H9 (cell line): ENCODE data around the gene SCP2. TPM values are rescaled to one million over a fixed set of nuclear protein-coding genes. Genes with fewer than 3 reads are reported as not detected.

Source experiments
- DNase-seq: peaks from one replicate; pipeline ENCODE4 v3.0.0-alpha.2; 2017
- H2AFZ ChIP-seq: one replicate; pipeline ENCODE4 v1.6.1; 2013; ENCODE audit warnings: mild to moderate bottlenecking, low read length, control low read depth, moderate library complexity
- H2AK5ac ChIP-seq: 2 replicates; pipeline ENCODE4 v1.6.1; 2013; ENCODE audit warnings: low read length, control low read depth, mixed read lengths; ENCODE audit not compliant: insufficient read length
- H2BK120ac ChIP-seq: one replicate; pipeline ENCODE4 v1.6.1; 2013; ENCODE audit warnings: low read depth, mild to moderate bottlenecking, low read length, control low read depth, inconsistent platforms; ENCODE audit not compliant: poor library complexity, severe bottlenecking
- H2BK12ac ChIP-seq: 2 replicates; pipeline ENCODE4 v1.6.1; 2013; ENCODE audit warnings: low read length, control low read depth, mixed read lengths, low read depth; ENCODE audit not compliant: insufficient read length
- H2BK15ac ChIP-seq: 2 replicates; pipeline ENCODE4 v1.6.1; 2013; ENCODE audit warnings: low read depth, low read length, control low read depth
- H2BK20ac ChIP-seq: one replicate; pipeline ENCODE4 v1.6.1; 2013; ENCODE audit warnings: low read depth, mild to moderate bottlenecking, low read length, control low read depth, inconsistent platforms; ENCODE audit not compliant: poor library complexity, severe bottlenecking
- H2BK5ac ChIP-seq: 2 replicates; pipeline ENCODE4 v1.6.1; 2013; ENCODE audit warnings: low read length, control low read depth, mixed read lengths; ENCODE audit not compliant: insufficient read length
- H3K14ac ChIP-seq: 2 replicates; pipeline ENCODE4 v1.6.1; 2013; ENCODE audit warnings: low read length, control low read depth; ENCODE audit not compliant: insufficient read depth
- H3K18ac ChIP-seq: 2 replicates; pipeline ENCODE4 v1.6.1; 2013; ENCODE audit warnings: low read depth, mild to moderate bottlenecking, mixed read lengths, low read length, control low read depth; ENCODE audit not compliant: insufficient read length
- H3K23ac ChIP-seq: 2 replicates; pipeline ENCODE4 v1.6.1; 2013; ENCODE audit warnings: low read length, control low read depth, mixed read lengths, low read depth; ENCODE audit not compliant: insufficient read length
- H3K23me2 ChIP-seq: 2 replicates; pipeline ENCODE4 v1.6.1; 2013; ENCODE audit warnings: low read depth, mild to moderate bottlenecking, mixed read lengths, low read length, control low read depth; ENCODE audit not compliant: insufficient read length, poor library complexity, severe bottlenecking
- H3K27ac ChIP-seq: 2 replicates; pipeline ENCODE4 v1.5.1; 2013; ENCODE audit warnings: low read length, control low read depth, mixed read lengths, low read depth; ENCODE audit not compliant: insufficient read length
- H3K27me3 ChIP-seq: 2 replicates; pipeline ENCODE4 v1.6.1; 2013; ENCODE audit warnings: low read length, control low read depth, inconsistent platforms; ENCODE audit not compliant: insufficient read depth
- H3K4ac ChIP-seq: 2 replicates; pipeline ENCODE4 v1.6.1; 2013; ENCODE audit warnings: low read depth, mild to moderate bottlenecking, control low read depth, inconsistent platforms, low read length, moderate library complexity
- H3K4me1 ChIP-seq: 2 replicates; pipeline ENCODE4 v1.6.1; 2013; ENCODE audit warnings: low read length, control low read depth, inconsistent platforms; ENCODE audit not compliant: insufficient read depth
- H3K4me2 ChIP-seq: 2 replicates; pipeline ENCODE4 v1.6.1; 2013; ENCODE audit warnings: low read length, control low read depth, mixed read lengths; ENCODE audit not compliant: insufficient read length, insufficient read depth
- H3K56ac ChIP-seq: 2 replicates; pipeline ENCODE4 v1.6.1; 2013; ENCODE audit warnings: low read depth, mild to moderate bottlenecking, mixed read lengths, low read length, control low read depth; ENCODE audit not compliant: insufficient read length
- H3K79me1 ChIP-seq: 2 replicates; pipeline ENCODE4 v1.6.1; 2013; ENCODE audit warnings: low read depth, mild to moderate bottlenecking, moderate library complexity, low read length, control low read depth, inconsistent platforms; ENCODE audit not compliant: insufficient read depth, poor library complexity, severe bottlenecking
- H3K79me2 ChIP-seq: 2 replicates; pipeline ENCODE4 v1.6.1; 2013; ENCODE audit warnings: low read length, control low read depth, inconsistent platforms; ENCODE audit not compliant: insufficient read depth
- H3K9ac ChIP-seq: 2 replicates; pipeline ENCODE4 v1.6.1; 2013; ENCODE audit warnings: low read length, control low read depth, mixed read lengths; ENCODE audit not compliant: insufficient read length; ENCODE audit errors: extremely low read depth
- H3K9me3 ChIP-seq: one replicate; pipeline ENCODE4 v1.6.1; 2013; ENCODE audit warnings: low read depth, low read length, inconsistent platforms; ENCODE audit not compliant: control insufficient read depth
- H3T11ph ChIP-seq: one replicate; pipeline ENCODE4 v1.6.1; 2013; ENCODE audit warnings: mild to moderate bottlenecking, low read length, control low read depth, inconsistent platforms
- H4K20me1 ChIP-seq: one replicate; pipeline ENCODE4 v1.6.1; 2013; ENCODE audit not compliant: control insufficient read depth, insufficient read length, insufficient read depth
- H4K5ac ChIP-seq: 2 replicates; pipeline ENCODE4 v1.6.1; 2013; ENCODE audit warnings: low read depth, mild to moderate bottlenecking, mixed read lengths, low read length, control low read depth; ENCODE audit not compliant: insufficient read length
- H4K8ac ChIP-seq: replicated peaks from 2 replicates; pipeline ENCODE4 v1.6.1; 2013; ENCODE audit warnings: low read length, control low read depth, mixed read lengths, low read depth; ENCODE audit not compliant: insufficient read length
- H4K91ac ChIP-seq: 2 replicates; pipeline ENCODE4 v1.6.1; 2013; ENCODE audit warnings: low read depth, mild to moderate bottlenecking, moderate library complexity, mixed read lengths, low read length, control low read depth; ENCODE audit not compliant: insufficient read length
- H3K27ac Mint-ChIP-seq, 3 experiments: 2 replicates in 2 of 3; 3 replicates in 1 of 3; pipeline ENCODE4 v1.8.0; 2020 to 2021; ENCODE audit warnings: mixed read lengths in 3 of 3, mild to moderate bottlenecking in 1 of 3, moderate library complexity in 1 of 3
- H3K27me3 Mint-ChIP-seq: 2 replicates; pipeline ENCODE4 v1.8.0; 2021; ENCODE audit warnings: low read depth, mild to moderate bottlenecking, moderate library complexity, mixed read lengths
- H3K36me3 Mint-ChIP-seq, 3 experiments: 2 replicates in 2 of 3; 3 replicates in 1 of 3; pipeline ENCODE4 v1.8.0; 2020 to 2021; ENCODE audit warnings: low read depth in 3 of 3, mixed read lengths in 3 of 3; ENCODE audit not compliant: insufficient read depth in 1 of 3
- H3K4me1 Mint-ChIP-seq, 2 experiments: 2 replicates each; pipeline ENCODE4 v1.8.0; 2020; ENCODE audit warnings: mixed read lengths in 2 of 2
- H3K4me3 Mint-ChIP-seq, 2 experiments: 2 replicates in 1 of 2; 3 replicates in 1 of 2; pipeline ENCODE4 v1.8.0; 2020 to 2021; ENCODE audit warnings: mild to moderate bottlenecking in 2 of 2, mixed read lengths in 2 of 2, moderate library complexity in 1 of 2
- H3K9me3 Mint-ChIP-seq, 2 experiments: 2 replicates in 1 of 2; 3 replicates in 1 of 2; pipeline ENCODE4 v1.8.0; 2020; ENCODE audit warnings: mild to moderate bottlenecking in 2 of 2, mixed read lengths in 2 of 2, moderate library complexity in 1 of 2
- WGBS: extraction: QIAGEN DNeasy Blood & Tissue Kit; methylation state at CpG from one replicate; pipeline ENCODE4 v1.1.7; 2013; ENCODE audit warnings: missing lambda C conversion rate, low lambda C conversion rate, mixed read lengths; ENCODE audit not compliant: insufficient read length; ENCODE audit errors: extremely low coverage; 5-methylcytosine and 5-hydroxymethylcytosine counted together
- total RNA-seq: library from RNA; stranded (reverse); gene quantifications from 2 replicates; pipeline ENCODE4 v1.2.1, GENCODE V29; 2021
- TF ChIP-seq, protein P1 (sequence below): fragments of 200-600 bp; sonication (generic); conservative IDR thresholded peaks from 3 replicates; pipeline ENCODE4 v1.8.0; 2021; ENCODE audit warnings: antibody characterized with exemption, mild to moderate bottlenecking

The SCP2 gene
- total RNA-seq, 1 experiment from 2014 or later: 48.8 TPM

DNA sequence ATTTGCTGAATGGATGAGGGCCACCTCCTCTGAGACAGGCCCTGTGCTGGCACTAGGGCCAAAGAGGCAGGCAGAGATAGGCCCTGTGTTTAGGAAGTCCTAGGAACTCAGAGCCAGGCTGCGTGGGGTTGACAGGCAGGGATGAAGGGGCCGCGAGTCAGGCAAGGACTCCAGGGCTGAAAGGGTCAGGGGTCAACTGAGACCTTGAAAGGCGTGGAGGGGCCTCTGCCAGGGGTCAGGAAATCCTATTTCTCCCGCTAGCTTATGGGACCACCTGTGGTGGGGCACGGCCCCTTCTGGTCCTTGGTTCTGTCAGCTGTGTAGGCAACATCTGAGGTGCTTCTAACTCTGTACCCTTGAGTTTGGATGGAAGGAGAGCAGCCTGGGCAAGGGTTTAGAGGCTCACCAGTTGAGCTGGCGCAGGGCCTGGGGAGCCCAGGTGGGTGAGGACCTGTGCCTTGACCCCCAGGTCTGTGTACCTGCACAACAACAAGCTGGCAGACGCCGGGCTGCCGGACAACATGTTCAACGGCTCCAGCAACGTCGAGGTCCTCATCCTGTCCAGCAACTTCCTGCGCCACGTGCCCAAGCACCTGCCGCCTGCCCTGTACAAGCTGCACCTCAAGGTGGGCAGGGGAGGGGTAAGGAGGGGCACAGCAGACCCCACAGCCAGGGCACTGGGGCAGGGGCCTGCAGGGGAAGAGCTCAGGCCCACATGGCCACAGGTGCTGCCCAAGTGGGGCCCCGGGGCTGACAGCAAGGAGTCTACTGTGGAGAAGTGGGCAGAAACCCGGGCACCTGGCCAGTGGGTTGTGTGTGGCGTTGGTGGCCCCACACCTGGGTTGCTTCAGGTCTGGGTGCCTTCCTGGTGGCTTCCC, 149.9 kb downstream of the SCP2 start:
- TF ChIP-seq, protein P1, sequence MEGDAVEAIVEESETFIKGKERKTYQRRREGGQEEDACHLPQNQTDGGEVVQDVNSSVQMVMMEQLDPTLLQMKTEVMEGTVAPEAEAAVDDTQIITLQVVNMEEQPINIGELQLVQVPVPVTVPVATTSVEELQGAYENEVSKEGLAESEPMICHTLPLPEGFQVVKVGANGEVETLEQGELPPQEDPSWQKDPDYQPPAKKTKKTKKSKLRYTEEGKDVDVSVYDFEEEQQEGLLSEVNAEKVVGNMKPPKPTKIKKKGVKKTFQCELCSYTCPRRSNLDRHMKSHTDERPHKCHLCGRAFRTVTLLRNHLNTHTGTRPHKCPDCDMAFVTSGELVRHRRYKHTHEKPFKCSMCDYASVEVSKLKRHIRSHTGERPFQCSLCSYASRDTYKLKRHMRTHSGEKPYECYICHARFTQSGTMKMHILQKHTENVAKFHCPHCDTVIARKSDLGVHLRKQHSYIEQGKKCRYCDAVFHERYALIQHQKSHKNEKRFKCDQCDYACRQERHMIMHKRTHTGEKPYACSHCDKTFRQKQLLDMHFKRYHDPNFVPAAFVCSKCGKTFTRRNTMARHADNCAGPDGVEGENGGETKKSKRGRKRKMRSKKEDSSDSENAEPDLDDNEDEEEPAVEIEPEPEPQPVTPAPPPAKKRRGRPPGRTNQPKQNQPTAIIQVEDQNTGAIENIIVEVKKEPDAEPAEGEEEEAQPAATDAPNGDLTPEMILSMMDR: no peak
- no peak overlapping the region for H3K18ac ChIP-seq
- no peaks in the 10 kb centered on the region for H3K79me2 ChIP-seq
- no peak overlapping the region for H3T11ph ChIP-seq
- no peaks in the 10 kb centered on the region for H3K27me3 ChIP-seq
- no peaks in the 10 kb centered on the region for H4K20me1 ChIP-seq
- Mint-ChIP-seq H3K36me3 (no peaks in the 10 kb centered on the region), H3K4me3 (no peak overlapping the region), H3K4me1 (peaks cover 4 to 19% of the 10 kb centered on the region in 2 experiments), H3K9me3 (no peaks in the 10 kb centered on the region), H3K27me3 (no peaks in the 10 kb centered on the region; the same call in none of the 2 replicates), H3K27ac (no peak overlapping the region; a peak in 2 of 7 replicates)
- H2BK20ac ChIP-seq: no peak overlapping the region
- no peak overlapping the region for H2AFZ ChIP-seq
- no peaks in the 10 kb centered on the region for H3K79me1 ChIP-seq
- no peaks in the 10 kb centered on the region for H3K9me3 ChIP-seq
- H4K8ac ChIP-seq: no peak overlapping the region
- H2AK5ac ChIP-seq: no peak overlapping the region
- H3K27ac ChIP-seq: no peak overlapping the region
- no peak overlapping the region for H3K9ac ChIP-seq
- WGBS: no CpG with 5 or more reads among the region's 19 CpGs
- no peak overlapping the region for H2BK5ac ChIP-seq
- peaks cover 3% of the 10 kb centered on the region for H3K23me2 ChIP-seq
- H3K4ac ChIP-seq: no peak overlapping the region
- H3K56ac ChIP-seq: no peak overlapping the region
- peaks cover 2% of the 10 kb centered on the region; the same call in 1 of the 2 replicates for H3K4me1 ChIP-seq
- no peak overlapping the region; the same call in 1 of the 2 replicates for H3K14ac ChIP-seq
- no peak overlapping the region for H2BK12ac ChIP-seq
- no peak overlapping the region for H3K23ac ChIP-seq
- H2BK15ac ChIP-seq: no peak overlapping the region
- H4K5ac ChIP-seq: no peak overlapping the region
- H2BK120ac ChIP-seq: no peak overlapping the region
- no peak for DNase-seq
- H3K4me2 ChIP-seq: no peak overlapping the region
- no peak overlapping the region for H4K91ac ChIP-seq
